GM19395 (cell line): ENCODE results near the gene MORN2.

Source experiments
- ATAC-seq: cut with Tn5 transposase; IDR thresholded peaks from one replicate; pipeline ENCODE4 v1.9.1; 2021; ENCODE audit warnings: mild to moderate bottlenecking, moderate library complexity; ENCODE audit not compliant: unreplicated experiment

MORN2 gene

DNA sequence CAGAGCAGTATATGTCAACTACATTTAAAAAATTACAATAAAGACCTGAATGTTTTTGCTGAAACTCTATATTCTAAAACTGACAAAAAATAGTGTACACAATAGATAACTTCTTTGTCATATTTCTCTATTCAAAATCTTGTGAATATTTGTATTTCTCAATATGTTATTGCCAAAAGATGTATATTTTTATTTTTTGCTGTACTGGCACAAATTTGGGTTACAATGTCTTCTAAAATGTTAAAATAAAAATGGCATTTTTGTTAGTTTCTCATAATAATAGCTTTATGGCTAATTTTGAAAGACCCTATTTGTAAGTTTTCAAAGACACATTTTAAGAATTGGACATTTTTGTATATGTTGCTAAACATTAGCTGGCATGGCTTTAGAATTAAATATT lies 13.3 kb downstream of the MORN2 start:
- ATAC-seq, result no peak

- ATAC-seq, result no peak
Measured at GRCh38 chr2:38889575-38889974, 13.8 kb downstream of the MORN2 start, which contains the start of gene ARHGEF33. ARHGEF33 (plus strand) TSS chr2:38889875; CDS start chr2:38919448, 29,573 bp downstream.

GRCh38 chr2:38892819-38893218 lies 17.0 kb downstream of the MORN2 start:
- ATAC-seq, result no peak

GRCh38 chr2:38898256-38898655 lies 22.5 kb downstream of the MORN2 start:
- no peak for ATAC-seq

DNA sequence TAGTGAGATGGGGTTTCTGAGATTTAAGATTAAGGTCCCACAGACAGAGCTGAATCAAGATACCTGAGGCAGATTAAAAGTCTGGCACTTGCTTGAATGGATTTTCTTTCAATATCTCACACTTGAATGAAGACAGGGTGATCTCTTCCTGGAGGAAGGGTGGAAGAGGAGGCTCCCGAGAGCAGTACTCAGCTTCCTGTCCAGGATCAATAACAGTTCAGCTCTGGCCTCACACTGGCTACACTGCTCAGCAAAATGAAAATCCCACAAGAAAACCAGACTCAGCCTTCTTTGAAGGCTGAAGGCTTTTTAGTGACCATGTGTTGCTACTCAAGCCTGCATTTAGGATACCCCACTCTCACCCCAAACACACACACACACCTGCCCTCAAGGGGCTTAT lies 24.9 kb downstream of the MORN2 start:
- ATAC-seq, result no peak

- ATAC-seq, result no peak
Measured at GRCh38 chr2:38905251-38905650, 29.5 kb downstream of the MORN2 start.

DNA sequence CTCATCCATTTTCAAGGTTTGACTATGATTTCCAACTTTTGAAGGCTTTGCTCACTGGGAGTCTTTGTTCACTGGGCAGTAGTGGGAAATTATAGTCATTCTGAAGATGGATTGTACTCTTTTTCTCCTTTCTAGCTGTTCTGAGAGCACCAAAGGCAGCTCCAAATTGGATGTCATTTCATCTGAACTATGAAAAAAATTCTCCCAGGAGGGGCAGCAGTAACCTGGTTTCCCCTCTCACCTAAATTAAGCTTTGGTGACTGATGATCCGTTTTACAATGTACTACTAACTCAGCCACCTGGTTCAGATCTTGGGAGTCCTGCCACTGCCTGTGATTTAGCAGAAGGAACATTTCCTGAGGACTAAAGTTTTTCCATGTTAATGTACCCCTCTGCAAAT lies 31.5 kb downstream of the MORN2 start:
- no peak for ATAC-seq

DNA sequence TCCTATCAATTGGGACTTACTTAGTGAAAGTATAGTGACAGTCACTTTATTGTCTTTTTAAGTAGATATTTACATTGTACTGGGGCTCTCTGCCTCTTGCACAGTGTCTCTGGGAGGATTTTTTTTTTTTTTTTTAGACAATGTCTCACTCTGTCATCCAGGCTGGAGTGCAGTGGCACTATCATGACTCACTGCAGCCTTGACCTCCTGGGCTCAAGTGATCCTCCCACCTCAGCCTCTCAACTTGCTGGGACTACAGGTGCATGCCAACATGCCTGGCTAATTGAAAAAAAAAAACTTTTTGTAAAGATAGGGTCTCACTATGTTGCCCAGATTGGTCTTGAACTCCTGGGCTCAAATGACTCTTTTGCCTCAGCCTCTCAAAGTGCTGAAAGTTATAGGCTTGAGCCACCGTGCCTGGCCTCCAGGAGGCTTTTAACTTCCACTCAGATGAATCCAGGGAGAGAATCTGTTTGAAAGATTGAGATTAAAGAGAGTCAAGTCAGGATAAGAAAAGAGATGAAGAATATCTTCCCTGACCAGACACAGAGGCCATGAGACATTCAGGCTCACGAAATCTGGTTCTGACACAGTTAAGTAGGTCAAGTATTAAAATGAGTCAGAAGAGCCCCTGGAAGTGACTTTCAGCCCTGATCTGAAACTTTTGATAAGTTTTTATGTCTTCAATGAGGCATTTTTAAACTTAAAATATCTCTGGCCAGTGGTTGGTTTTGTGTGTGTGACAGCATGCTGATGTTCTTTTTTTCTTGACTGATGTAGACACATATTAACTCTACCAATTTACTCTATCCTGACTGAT lies 32.2 kb downstream of the MORN2 start:
- peak; percentile 93 for ATAC-seq

DNA sequence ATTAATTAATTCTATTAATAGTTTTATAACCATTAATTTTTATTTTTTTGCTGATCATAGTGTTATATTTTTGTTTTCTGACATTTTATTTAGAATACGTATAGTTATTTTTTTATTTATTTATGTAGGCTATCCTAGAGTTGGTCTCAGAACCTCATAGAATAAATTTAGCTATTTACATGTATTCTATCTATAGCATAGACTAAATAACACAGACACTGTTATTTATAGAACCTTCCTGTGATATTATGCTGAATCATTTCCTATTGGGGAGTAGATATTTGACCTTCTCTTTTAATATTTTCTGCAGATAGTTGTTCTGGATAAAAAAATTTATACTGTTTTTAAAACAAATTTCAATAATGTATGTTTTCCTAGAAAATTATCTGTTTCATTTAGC lies 34.1 kb downstream of the MORN2 start:
- ATAC-seq, result no peak

- ATAC-seq, result no peak
Measured at GRCh38 chr2:38911191-38911590, 35.4 kb downstream of the MORN2 start.

DNA sequence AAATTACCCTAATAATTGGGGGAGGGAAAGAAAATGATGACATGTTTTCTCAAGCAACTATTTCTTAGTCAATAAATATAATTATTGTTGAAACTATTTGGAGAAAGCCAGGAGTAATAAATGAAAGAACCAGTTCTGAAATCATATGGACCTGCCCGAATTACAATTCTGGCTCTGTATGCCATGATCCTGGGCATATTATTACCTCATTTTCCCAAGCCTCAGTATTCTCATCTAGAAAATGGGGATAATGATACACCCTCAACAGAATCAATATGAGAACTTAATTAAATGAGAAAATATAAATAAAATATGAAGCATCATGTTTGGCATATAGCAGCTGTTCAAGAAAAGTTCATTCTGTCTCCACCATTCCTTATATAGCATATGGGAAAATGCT lies 36.8 kb downstream of the MORN2 start:
- ATAC-seq, result no peak

DNA sequence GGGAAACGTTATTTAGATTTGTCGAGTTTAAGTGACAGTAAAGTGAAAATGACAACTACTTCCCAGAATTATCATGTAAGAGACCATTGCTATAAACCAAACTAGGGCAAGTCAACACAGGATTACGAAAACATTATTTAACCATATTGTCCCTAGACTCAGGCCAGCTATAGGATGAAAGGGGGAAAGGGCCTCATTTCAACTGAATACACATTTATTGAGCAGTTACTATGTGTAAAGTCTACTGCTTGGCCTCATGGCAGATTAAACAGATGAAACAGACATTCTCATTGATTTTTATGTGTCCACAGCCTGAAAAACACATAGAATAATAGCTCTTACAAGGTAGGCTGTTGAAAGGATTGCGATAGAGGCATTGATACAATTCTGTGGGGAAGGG lies 46.6 kb downstream of the MORN2 start:
- no peak for ATAC-seq

- ATAC-seq, result no peak
Measured at GRCh38 chr2:38922902-38923301, 47.1 kb downstream of the MORN2 start.

- no peak for ATAC-seq
Measured at GRCh38 chr2:38925982-38926381, 50.2 kb downstream of the MORN2 start.

DNA sequence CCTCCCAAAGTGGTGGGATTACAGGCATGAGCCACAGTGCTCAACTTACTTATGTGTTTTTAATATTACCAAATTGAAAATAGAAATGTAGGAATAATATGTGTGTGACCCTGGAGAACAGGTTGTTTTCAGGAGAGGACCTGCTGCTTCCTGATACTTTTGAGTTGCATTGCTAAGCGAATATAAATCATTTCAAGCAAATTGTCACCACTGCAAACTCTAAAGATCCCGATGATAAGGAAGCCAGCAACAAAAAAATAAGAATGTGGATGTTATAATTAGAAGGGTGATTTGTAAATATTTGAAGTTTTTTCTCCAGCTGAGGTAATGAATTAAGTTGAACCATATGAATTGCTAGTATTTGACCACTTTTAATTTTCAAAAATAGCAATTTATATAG lies 54.8 kb downstream of the MORN2 start:
- no peak for ATAC-seq
